Osteocyte (in vitro differentiated cells): ENCODE measurements around the gene CASP14. TPM values are rescaled to one million over a fixed set of nuclear protein-coding genes. Genes with fewer than 3 reads are reported as not detected.
"Not testable (repeated sequence)": the region's sequence is repeated elsewhere in the genome, so short reads cannot be mapped to it uniquely, and the experiment has no call there.

Source experiments
- DNase-seq: peaks from one replicate; pipeline ENCODE4 v3.0.0; 2021; ENCODE audit warnings: mixed read lengths; ENCODE audit not compliant: unreplicated experiment; ENCODE audit errors: extremely low spot score
- H3K27ac Mint-ChIP-seq: one replicate; pipeline ENCODE4 v1.8.0; 2021; ENCODE audit warnings: mild to moderate bottlenecking, mixed read lengths; ENCODE audit not compliant: unreplicated experiment
- H3K27me3 Mint-ChIP-seq: one replicate; pipeline ENCODE4 v1.8.0; 2021; ENCODE audit warnings: mixed read lengths; ENCODE audit not compliant: unreplicated experiment
- H3K36me3 Mint-ChIP-seq: one replicate; pipeline ENCODE4 v1.8.0; 2021; ENCODE audit warnings: mixed read lengths; ENCODE audit not compliant: unreplicated experiment
- H3K4me1 Mint-ChIP-seq: one replicate; pipeline ENCODE4 v1.8.0; 2021; ENCODE audit warnings: mixed read lengths; ENCODE audit not compliant: unreplicated experiment
- H3K4me3 Mint-ChIP-seq: one replicate; pipeline ENCODE4 v1.8.0; 2021; ENCODE audit warnings: mild to moderate bottlenecking, moderate library complexity, mixed read lengths; ENCODE audit not compliant: unreplicated experiment
- H3K9me3 Mint-ChIP-seq: one replicate; pipeline ENCODE4 v1.8.0; 2021; ENCODE audit warnings: mixed read lengths; ENCODE audit not compliant: unreplicated experiment
- CTCF ChIP-seq: fragments of 200-600 bp; sonication (generic); IDR thresholded peaks from 2 replicates; pipeline ENCODE4 v1.5.0; 2021; ENCODE audit warnings: antibody characterized with exemption, mild to moderate bottlenecking, moderate library complexity
- total RNA-seq: library from RNA; stranded (reverse); gene quantifications from 2 replicates; pipeline ENCODE4 v1.2.1, GENCODE V29; 2021

The CASP14 gene
- total RNA-seq, 1 donor from 2014 or later: not detected

- no peak overlapping the region for H3K27ac Mint-ChIP-seq
- H3K4me1 Mint-ChIP-seq: no peaks in the 10 kb centered on the region
- H3K36me3 Mint-ChIP-seq: no peaks in the 10 kb centered on the region
- TF ChIP-seq CTCF: no peak
- peaks cover 12% of the 10 kb centered on the region for H3K27me3 Mint-ChIP-seq
- H3K9me3 Mint-ChIP-seq: no peaks in the 10 kb centered on the region
- DNase-seq: no peak
- H3K4me3 Mint-ChIP-seq: no peak overlapping the region
Measured at GRCh38 chr19:15072930-15073647, 23.8 kb downstream of the CASP14 start.

- Mint-ChIP-seq H3K36me3 (no peaks in the 10 kb centered on the region), H3K27me3 (peaks cover 18% of the 10 kb centered on the region), H3K4me1 (no peaks in the 10 kb centered on the region), H3K27ac (no peak overlapping the region), H3K9me3 (no peaks in the 10 kb centered on the region), H3K4me3 (no peak overlapping the region)
- no peak for TF ChIP-seq CTCF
- no peak for DNase-seq
Measured at GRCh38 chr19:15074371-15074770, 25.1 kb downstream of the CASP14 start.

- Mint-ChIP-seq H3K9me3 (no peaks in the 10 kb centered on the region), H3K36me3 (no peaks in the 10 kb centered on the region), H3K4me3 (no peak overlapping the region), H3K27me3 (peaks cover 18% of the 10 kb centered on the region), H3K27ac (no peak overlapping the region), H3K4me1 (no peaks in the 10 kb centered on the region)
- no peak for TF ChIP-seq CTCF
- no peak for DNase-seq
Measured at GRCh38 chr19:15075806-15076205, 26.5 kb downstream of the CASP14 start.

GRCh38 chr19:15080002-15080401 is 30.7 kb downstream of the CASP14 start:
- not testable (repeated sequence) for H3K4me1 Mint-ChIP-seq, H3K36me3 Mint-ChIP-seq, DNase-seq, H3K27ac Mint-ChIP-seq, H3K9me3 Mint-ChIP-seq, H3K4me3 Mint-ChIP-seq
- peaks cover 14% of the 10 kb centered on the region for H3K27me3 Mint-ChIP-seq

GRCh38 chr19:15081911-15082310 is 32.6 kb downstream of the CASP14 start, which contains the start of gene OR1I1:
Gene OR1I1 (plus strand): TSS chr19:15082211. CDS start chr19:15087066, 4,855 bp downstream.
- no peak for TF ChIP-seq CTCF
- Mint-ChIP-seq H3K9me3 (no peaks in the 10 kb centered on the region), H3K4me1 (no peaks in the 10 kb centered on the region), H3K4me3 (no peak within 1 kb of the TSS), H3K36me3 (no peaks in the 10 kb centered on the region), H3K27ac (no peak within 1 kb of the TSS), H3K27me3 (peaks cover 28% of the 10 kb centered on the region)
- DNase-seq: no peak
